GM18502 (cell line): ENCODE results near the gene NFASC.

Experiments
- ATAC-seq: cut with Tn5 transposase; IDR thresholded peaks from one replicate; pipeline ENCODE4 v1.9.1; 2021; ENCODE audit warnings: mild to moderate bottlenecking; ENCODE audit not compliant: unreplicated experiment, poor library complexity

Gene NFASC

GRCh38 chr1:205025239-205025638, 154.6 kb downstream of the NFASC start:
- no peak for ATAC-seq

- ATAC-seq, result no peak
Measured at GRCh38 chr1:205026181-205026580, 155.5 kb downstream of the NFASC start.

- no peak for ATAC-seq
Measured at GRCh38 chr1:205028390-205028789, 157.7 kb downstream of the NFASC start.

DNA sequence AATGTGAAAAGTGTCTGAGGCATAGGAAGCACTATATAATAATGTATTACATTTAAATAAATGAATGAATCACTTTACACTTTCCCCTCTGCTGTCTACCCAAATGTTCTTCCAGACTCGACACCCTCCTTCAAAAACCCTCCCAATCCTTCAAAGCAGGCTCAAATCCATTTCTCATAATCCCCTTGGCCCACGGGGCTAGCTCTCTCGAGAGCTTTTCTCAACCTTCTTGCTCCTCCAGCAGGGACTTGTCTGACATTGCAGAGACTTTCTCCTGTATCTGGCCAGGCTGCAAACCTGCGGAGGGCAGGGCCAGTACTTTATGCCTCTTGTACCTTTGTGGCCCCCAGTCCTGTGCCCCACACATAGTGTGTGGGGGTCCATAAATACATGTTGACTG, 158.3 kb downstream of the NFASC start:
- no peak for ATAC-seq

DNA sequence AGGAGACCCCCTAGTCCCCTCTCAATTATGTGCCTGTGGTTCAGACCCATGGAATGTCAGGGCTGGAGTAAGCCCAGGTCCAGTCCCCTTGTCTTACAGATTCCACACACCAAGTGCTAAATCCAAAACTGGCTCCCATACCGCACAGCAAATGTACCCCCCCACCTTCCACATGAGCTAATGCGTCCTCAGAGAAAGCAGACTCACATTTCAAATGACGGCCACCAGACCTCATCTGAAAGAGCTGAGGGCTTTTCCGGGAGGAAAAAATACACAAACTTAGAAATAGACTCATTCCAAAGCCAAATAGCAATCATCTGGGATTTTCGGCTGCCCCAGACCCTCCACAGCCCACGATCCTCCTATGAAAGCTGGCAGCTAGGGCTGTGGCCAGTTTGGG, 159.6 kb downstream of the NFASC start:
- no peak for ATAC-seq

DNA sequence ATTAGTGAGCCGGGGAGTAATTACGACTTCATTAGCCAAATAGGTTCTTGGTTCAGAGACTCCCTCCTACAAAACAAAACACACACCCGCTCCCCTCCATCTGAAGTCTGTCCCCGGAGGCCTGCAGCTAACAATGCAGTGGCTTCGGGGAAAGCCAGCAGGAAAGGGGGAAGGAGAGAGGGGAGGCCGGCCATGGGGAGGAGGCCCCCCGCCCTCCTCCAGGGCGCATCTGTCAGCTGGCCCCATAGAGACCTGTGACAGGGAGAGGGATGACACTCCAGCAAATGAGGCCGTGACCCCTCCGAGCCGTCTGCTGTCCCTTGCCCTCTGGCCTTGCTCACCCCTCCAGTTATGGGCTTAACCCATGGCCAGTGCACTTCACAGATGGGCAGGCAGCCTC, 160.2 kb downstream of the NFASC start:
- ATAC-seq, result no peak

- no peak for ATAC-seq
Measured at GRCh38 chr1:205032508-205032907, 161.8 kb downstream of the NFASC start.

DNA sequence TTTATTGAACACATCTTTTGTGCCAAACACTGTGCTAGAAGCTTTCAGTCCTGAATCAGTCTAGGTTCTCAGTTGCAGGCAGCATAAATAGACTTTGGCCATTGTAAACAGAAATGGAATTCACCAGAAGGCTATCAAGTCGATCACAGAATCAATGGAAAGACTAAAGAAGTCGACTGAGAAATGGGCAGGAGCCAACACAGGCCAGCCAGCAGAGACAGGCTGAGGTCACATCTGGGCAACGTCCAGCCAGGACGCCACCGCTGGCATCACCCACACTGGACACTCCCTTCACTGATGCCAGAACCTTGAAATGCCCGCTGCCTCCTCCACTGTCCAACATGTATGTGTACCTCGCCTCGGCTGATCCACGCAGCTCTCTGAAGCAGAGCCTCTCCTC, 166.9 kb downstream of the NFASC start:
- no peak for ATAC-seq

- ATAC-seq, result no peak
Measured at GRCh38 chr1:205038132-205038786, 167.6 kb downstream of the NFASC start.

DNA sequence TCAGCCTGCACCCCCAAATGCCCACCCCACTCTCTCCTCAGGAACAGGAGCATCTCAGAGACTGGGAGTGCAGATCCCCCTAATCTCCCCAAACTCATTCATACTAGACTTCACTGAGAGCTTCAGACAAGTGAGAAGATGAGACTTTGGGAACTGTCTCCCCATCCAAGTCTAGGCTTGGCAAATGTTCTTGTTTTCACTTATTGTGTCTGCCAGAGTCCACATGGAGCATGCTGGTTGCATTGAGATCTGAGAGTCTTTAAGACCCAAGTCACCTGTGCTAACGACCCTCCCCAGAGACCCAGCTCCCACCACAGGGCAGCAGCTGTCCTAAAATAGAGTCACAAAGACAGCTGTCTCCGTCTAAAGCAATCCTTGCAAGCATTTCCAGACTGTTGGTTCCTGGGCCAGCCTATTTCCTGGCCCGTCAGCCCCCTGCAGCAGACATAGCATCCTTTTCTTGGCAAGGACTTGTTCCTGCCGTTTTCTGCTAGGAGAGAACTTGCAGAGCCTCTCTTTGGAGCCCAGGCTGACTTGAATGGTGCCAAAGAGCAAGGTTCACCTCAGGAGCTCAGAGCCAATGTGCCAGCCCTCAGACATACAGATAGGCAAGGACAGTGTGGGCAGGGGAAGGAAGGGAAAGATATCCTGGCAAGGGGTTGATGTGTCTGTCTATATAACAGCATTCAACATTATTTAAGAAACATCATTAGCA, 170.5 kb downstream of the NFASC start:
- ATAC-seq, result no peak

DNA sequence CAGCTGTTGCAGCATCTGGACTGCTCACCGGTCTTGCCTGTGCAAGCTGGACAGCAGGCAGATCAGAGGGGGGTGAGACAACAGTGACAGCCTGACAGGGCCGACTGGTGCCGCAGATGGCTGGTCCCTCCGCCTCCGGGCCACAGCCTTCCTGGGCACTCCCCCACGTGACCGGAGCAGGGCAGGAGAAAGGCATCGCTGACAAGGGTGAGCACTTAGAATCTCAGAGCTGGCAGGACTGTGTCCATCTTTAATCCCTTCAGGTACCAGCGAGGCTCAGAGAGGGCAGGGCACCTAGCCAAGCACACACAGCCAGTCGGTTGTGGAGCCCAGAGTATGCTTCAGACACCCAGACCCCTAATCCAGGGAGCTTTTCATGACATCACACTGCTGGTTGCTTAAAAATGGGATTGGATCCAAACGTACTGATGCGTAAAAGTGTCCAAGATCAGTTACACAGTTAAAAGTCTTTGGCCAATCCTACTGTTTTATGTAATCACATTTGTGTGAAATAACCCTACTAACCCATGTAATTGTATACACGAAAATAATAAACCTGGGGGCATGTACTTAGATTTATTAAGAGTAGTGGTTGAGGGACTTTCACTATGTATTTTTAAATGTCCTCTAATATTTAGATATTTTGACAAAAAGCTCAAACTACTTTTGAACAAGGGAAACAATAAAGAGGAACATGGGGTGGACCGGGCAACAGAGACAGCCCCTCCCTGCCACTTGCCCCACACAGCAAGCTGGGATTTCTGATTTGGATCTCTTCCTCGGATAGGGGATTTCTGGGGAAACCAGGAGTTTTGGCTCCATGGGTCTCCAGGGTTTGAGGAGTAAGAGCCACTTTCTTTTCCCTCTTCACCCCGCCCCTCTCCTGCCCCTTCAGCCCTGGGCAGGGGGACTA, 171.6 kb downstream of the NFASC start:
- ATAC-seq, result no peak

DNA sequence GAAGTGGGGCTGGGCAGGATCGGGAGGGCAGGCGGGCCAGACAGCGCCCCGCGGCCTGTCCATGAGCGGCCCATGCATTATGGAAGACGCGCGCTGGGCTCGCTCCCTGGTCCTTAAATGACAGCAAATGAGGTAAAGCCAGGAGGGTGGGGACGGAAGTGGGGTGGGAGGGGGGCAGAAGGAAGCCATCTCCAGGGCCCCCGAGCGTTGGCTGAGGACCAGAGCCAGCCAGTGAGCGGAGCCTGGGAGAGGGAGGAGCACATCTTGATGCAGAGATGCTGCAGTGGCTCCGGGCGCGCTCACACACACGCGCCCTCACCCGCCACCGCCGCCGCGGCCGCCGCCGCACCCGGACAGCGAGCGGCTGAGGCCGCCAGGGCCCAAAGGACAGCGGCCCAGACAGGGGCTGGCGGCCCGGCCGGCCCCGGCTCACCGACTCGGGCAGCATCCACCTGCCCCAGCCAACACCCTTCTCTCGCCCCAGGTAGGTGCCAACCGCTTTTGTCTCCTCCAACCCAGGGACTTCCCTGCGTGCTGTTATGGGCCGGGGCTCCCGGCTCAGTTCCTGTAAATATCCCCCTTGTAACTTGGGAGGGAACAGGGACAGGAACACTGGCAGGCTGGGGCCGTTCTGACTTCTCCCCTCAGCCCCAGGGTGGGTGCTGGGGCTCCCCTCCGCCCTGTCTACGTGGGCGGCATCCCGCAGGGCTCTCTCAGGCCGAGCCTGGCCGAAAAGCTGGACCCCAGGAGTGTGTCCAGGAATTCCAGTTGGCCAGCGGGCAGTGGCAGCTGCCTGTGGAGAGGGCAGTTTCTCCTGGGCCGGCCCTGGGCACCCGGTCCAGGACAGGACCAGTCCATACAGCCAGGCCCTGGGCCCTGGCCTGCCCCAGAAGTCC, 172.5 kb downstream of the NFASC start, which contains the start of gene CNTN2:
Gene CNTN2 (plus strand): TSS at position 302 of the 896 bp plus-strand sequence. CDS start 9,974 bp downstream, outside the sequence.
- no peak for ATAC-seq

DNA sequence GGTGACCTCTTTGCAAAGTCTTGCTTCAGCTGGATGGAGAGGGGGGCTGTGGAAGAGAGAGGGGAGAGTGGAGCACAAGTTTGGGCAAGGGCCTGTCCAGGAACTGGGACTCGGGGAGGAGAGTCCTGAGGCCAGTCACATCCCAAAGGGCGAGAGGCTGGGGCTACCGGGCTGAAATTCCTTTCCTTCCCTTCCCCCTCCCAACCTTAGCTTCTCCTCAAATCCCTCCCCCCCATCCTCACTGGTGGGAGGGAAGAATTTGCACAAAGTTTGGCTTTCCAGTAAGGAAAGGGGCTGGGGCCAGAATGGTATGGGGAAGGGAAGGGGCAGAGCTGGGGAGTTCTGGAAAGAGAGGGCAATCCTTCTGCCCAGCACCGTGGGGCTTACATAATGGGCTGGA, 173.2 kb downstream of the NFASC start:
- no peak for ATAC-seq

- no peak for ATAC-seq
Measured at GRCh38 chr1:205044741-205045140, 174.1 kb downstream of the NFASC start.

DNA sequence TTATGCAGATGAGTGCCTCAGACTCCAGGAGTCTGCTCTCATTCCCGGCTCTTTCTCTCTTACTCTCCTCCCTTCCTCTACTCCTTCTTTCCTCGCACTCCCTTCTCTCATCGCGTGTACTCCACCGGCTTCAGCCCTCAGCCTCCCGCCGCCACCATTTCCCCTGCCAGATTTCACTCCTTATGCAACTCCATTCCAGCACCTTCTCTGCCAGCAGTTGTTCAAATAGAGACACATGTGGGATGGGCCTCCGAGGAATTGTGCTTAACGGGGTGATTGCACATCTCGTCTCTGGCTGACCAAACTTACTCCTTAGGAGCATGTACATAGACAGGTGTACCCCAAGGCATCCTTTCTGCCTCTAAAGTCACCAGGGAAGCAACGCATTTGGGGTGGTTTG, 174.5 kb downstream of the NFASC start:
- no peak for ATAC-seq

DNA sequence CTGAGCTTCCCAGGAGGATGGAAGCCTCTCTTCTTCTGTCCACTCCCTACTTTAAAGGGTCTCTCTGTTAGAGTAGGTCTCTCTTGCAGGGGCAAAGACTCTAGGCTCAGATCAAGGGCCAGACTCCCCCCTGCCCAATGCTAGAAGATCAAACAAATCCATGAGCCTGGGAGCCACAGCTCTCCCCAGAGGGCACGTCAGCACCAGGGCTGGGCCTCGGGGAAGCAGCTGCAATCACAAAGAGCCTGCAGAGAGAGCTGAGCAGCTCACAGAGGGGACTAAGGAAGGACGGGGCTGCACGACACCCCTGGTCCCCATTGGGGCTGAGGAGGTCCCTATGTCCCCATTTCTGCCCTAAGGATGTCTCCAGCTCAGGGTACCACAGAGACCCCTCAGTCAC, 176.2 kb downstream of the NFASC start:
- ATAC-seq, result no peak

- no peak for ATAC-seq
Measured at GRCh38 chr1:205047764-205048231, 177.1 kb downstream of the NFASC start.

GRCh38 chr1:205048382-205048781, 177.7 kb downstream of the NFASC start:
- no peak for ATAC-seq

GRCh38 chr1:205049479-205049878, 178.8 kb downstream of the NFASC start:
- ATAC-seq, result no peak

DNA sequence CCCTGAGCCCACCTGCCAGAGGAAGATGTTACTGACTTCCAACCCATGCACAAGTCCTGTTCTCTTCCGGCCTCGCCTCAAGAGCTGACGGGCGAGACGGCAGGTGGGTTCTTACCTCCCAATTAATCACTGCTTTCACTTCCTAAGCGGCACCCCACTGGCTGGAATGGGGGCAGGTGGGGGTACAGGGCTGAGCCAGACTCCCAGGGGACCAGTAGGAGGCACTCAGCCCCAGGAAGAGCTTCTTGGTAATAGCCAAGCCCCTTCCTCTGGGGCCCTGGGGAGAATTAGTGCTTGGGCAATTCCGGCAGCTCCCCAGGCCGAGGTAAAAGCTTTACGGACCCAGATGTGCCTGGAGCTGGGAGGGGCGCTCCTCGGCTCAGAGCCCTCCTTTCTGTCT, 182.0 kb downstream of the NFASC start:
- ATAC-seq, result no peak
